Amygdala (tissue), 56 donors: ENCODE results near the gene ZNF385A.
A peak's percentile ranks its signal among the peaks of the same experiment; 100 is the strongest.

ENCODE experiments used
- DNase-seq, 56 donors: peaks; one replicate each; lab custom pipeline; 2025; lab: John Stamatoyannopoulos, UW

Gene ZNF385A

GRCh38 chr12:54377007-54377406 lies 7.5 kb downstream of the ZNF385A start:
- DNase-seq, result no peak

- no peak for DNase-seq
Observed at GRCh38 chr12:54376596-54376995, 7.9 kb downstream of the ZNF385A start.

- no peak for DNase-seq
Observed at GRCh38 chr12:54375259-54375579, 9.3 kb downstream of the ZNF385A start.

GRCh38 chr12:54374562-54375258 lies 9.8 kb downstream of the ZNF385A start:
- peak in 1 of 56 donors; percentile 16 for DNase-seq

- no peak for DNase-seq
Observed at GRCh38 chr12:54373649-54374561, 10.6 kb downstream of the ZNF385A start.

- no peak for DNase-seq
Observed at GRCh38 chr12:54372113-54372806, 12.3 kb downstream of the ZNF385A start.

GRCh38 chr12:54371328-54372112 lies 13.0 kb downstream of the ZNF385A start:
- peak in 11 of 56 donors; percentile 20 to 82 (median 36) for DNase-seq

- DNase-seq, result peak in 46 of 56 donors; percentile 17 to 80 (median 61)
Observed at GRCh38 chr12:54370171-54370730, 14.3 kb downstream of the ZNF385A start.

GRCh38 chr12:54369597-54370131 lies 14.9 kb downstream of the ZNF385A start:
- DNase-seq, result no peak

- DNase-seq, result peak in 54 of 56 donors; percentile 26 to 92 (median 72)
Observed at GRCh38 chr12:54368709-54369596, 15.6 kb downstream of the ZNF385A start.

- DNase-seq, result no peak
Observed at GRCh38 chr12:54368025-54368708, 16.4 kb downstream of the ZNF385A start.

GRCh38 chr12:54364413-54364812 lies 20.1 kb downstream of the ZNF385A start, which contains the start of gene GPR84:
GPR84 (minus strand) TSS chr12:54364486; CDS start chr12:54363851, 635 bp downstream.
- DNase-seq, result no peak

- DNase-seq, result no peak
Observed at GRCh38 chr12:54363618-54364017, 20.9 kb downstream of the ZNF385A start.

GRCh38 chr12:54363047-54363446 lies 21.5 kb downstream of the ZNF385A start:
- DNase-seq, result no peak

GRCh38 chr12:54360717-54361456 lies 23.6 kb downstream of the ZNF385A start:
- peak in 42 of 56 donors; percentile 20 to 86 (median 53) for DNase-seq

- no peak for DNase-seq
Observed at GRCh38 chr12:54359762-54360351, 24.7 kb downstream of the ZNF385A start.
